AG08396 (cell line): ENCODE data around the gene CCDC13.
A peak's percentile ranks its signal among the peaks of the same experiment; 100 is the strongest.

Experiments
- DNase-seq: peaks from one replicate; pipeline ENCODE4 v3.0.0; 2012; ENCODE audit warnings: low spot score, mixed read lengths

Gene CCDC13

GRCh38 chr3:42752961-42753360 lies 20.1 kb downstream of the CCDC13 start:
- DNase-seq = no peak

- DNase-seq = no peak
Observed at GRCh38 chr3:42752441-42752840, 20.6 kb downstream of the CCDC13 start.

GRCh38 chr3:42751609-42752008 lies 21.4 kb downstream of the CCDC13 start:
- DNase-seq = no peak

- DNase-seq = no peak
Observed at GRCh38 chr3:42750834-42751233, 22.2 kb downstream of the CCDC13 start.

- DNase-seq = peak; percentile 41
Observed at GRCh38 chr3:42749753-42750231, 23.3 kb downstream of the CCDC13 start.

- DNase-seq = no peak
Observed at GRCh38 chr3:42749025-42749752, 23.9 kb downstream of the CCDC13 start.

GRCh38 chr3:42747581-42747980 lies 25.5 kb downstream of the CCDC13 start:
- DNase-seq = no peak

GRCh38 chr3:42746455-42747450 lies 26.3 kb downstream of the CCDC13 start:
- peak; percentile 56 for DNase-seq

GRCh38 chr3:42745776-42746454 lies 27.1 kb downstream of the CCDC13 start:
- no peak for DNase-seq

GRCh38 chr3:42745291-42745745 lies 27.7 kb downstream of the CCDC13 start:
- DNase-seq = no peak

- DNase-seq = no peak
Observed at GRCh38 chr3:42743204-42743995, 29.7 kb downstream of the CCDC13 start.

GRCh38 chr3:42742688-42743087 lies 30.4 kb downstream of the CCDC13 start:
- DNase-seq = no peak

- no peak for DNase-seq
Observed at GRCh38 chr3:42742259-42742658, 30.8 kb downstream of the CCDC13 start.

- no peak for DNase-seq
Observed at GRCh38 chr3:42741796-42742195, 31.3 kb downstream of the CCDC13 start.

GRCh38 chr3:42739401-42740158 lies 33.5 kb downstream of the CCDC13 start:
- DNase-seq = no peak

GRCh38 chr3:42736531-42736930 lies 36.5 kb downstream of the CCDC13 start:
- no peak for DNase-seq

GRCh38 chr3:42736081-42736480 lies 37.0 kb downstream of the CCDC13 start:
- no peak for DNase-seq

- DNase-seq = no peak
Observed at GRCh38 chr3:42735615-42736014, 37.4 kb downstream of the CCDC13 start.

GRCh38 chr3:42735019-42735418 lies 38.0 kb downstream of the CCDC13 start:
- no peak for DNase-seq

GRCh38 chr3:42734263-42734860 lies 38.7 kb downstream of the CCDC13 start:
- DNase-seq = no peak
